ENCODE measurements around the gene CD160.
"Not testable (repeated sequence)": the region's sequence is repeated elsewhere in the genome, so short reads cannot be mapped to it uniquely, and the experiment has no call there.

GRCh38 chr1:145686078-145686477 is 33.2 kb upstream of the CD160 start:
- TF ChIP-seq CTCF (IDR thresholded peaks at IDR 0.05 in 4 of 5, conservative IDR thresholded peaks at IDR 0.05 in 1 of 5); POLR2A (IDR thresholded peaks at IDR 0.05): not testable (repeated sequence)
